Measurements from ENCODE around the gene TSGA10IP. TPM values are rescaled to one million over a fixed set of nuclear protein-coding genes. Genes with fewer than 3 reads are reported as not detected.
A peak's percentile ranks its signal among the peaks of the same experiment; 100 is the strongest.

The TSGA10IP gene
- polyA plus RNA-seq, 1 donor (not counting 4 experiments of a cell fraction or from before 2014, with no cell fraction given), result not detected

GRCh38 chr11:65916391-65916790, 28.9 kb upstream of the TSGA10IP start:
- no peaks in the 10 kb centered on the region for H3K9me3 ChIP-seq (ENCODE audit: control insufficient read depth, low read depth, low read length)
- peaks cover 74% of the 10 kb centered on the region for H3K4me1 ChIP-seq (ENCODE audit: control insufficient read depth, extremely low read depth, insufficient read depth, low read length)
- H3K79me2 ChIP-seq (ENCODE audit: control insufficient read depth, insufficient read depth, low read length), result peaks cover 47% of the 10 kb centered on the region
- H3K4me2 ChIP-seq (ENCODE audit: control insufficient read depth, extremely low read depth, insufficient read depth, low read depth, low read length), result peak overlapping the region; percentile 73
- dilution Hi-C loops (cut with MboI; ENCODE audit: extremely low pct_ligation_motif_present, low sequenced_read_pairs), result no loop called here
- H3K36me3 ChIP-seq (ENCODE audit: control insufficient read depth in 2 of 2, extremely low read depth in 1 of 2, insufficient read depth in 2 of 2, low read length in 2 of 2), result peaks cover 4 to 5% of the 10 kb centered on the region in 2 experiments
- no peaks in the 10 kb centered on the region for H3K9me1 ChIP-seq (ENCODE audit: control insufficient read depth, extremely low read depth, insufficient read depth, low read length)
- FAIRE-seq (peak; percentile 46), DNase-seq (ENCODE audit: low read depth, low spot score) (no peak)
- H3K27ac ChIP-seq (ENCODE audit: control insufficient read depth, insufficient read depth, low read length), result peak overlapping the region; percentile 95
- H4K20me1 ChIP-seq (ENCODE audit: control insufficient read depth, extremely low read depth, insufficient read depth, low read length), result no peaks in the 10 kb centered on the region
- peak overlapping the region in 2 of 3 experiments; percentile 26 to 66 for H3K4me3 ChIP-seq (ENCODE audit: control insufficient read depth in 2 of 3, extremely low read depth in 1 of 3, insufficient read depth in 2 of 3, low read depth in 1 of 3, low read length in 3 of 3)
- no peak for TF ChIP-seq EZH2 (IDR thresholded peaks at IDR 0.05; ENCODE audit: low read length)
- TF ChIP-seq CTCF (optimal IDR thresholded peaks at IDR 0.05 in 1 of 3, IDR thresholded peaks at IDR 0.05 in 1 of 3, conservative IDR thresholded peaks at IDR 0.05 in 1 of 3; ENCODE audit: extremely low read depth in 1 of 3, insufficient read depth in 2 of 3, low read length in 3 of 3), result no peak
- no peak overlapping the region for H2AFZ ChIP-seq (ENCODE audit: control insufficient read depth, low read length)
- no peaks in the 10 kb centered on the region for H3K27me3 ChIP-seq (ENCODE audit: control insufficient read depth, extremely low read depth, insufficient read depth, low read length)
- H3K9ac ChIP-seq (ENCODE audit: control insufficient read depth, extremely low read depth, insufficient read depth, low read length), result peak overlapping the region; percentile 91

DNA sequence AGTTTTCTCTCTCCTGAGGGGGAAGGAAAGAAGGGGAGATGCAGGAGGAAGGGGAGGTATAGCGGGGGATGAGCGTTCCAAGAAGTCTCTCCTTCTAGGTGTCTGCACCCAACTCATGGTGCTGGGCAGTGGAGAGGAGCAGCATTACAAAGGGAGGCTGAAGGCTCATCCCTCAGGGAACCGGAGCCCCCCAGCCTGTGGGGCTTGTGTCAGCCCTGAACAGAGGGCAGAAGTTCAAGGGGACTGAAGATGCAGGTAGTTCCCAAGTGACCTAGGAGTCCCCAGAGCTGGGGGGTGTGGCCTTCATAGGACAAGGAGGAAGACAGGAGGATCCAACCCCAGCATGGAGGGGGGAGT, 28.2 kb upstream of the TSGA10IP start:
- peak overlapping the region; percentile 73 for H3K4me2 ChIP-seq (ENCODE audit: control insufficient read depth, extremely low read depth, insufficient read depth, low read depth, low read length)
- no peaks in the 10 kb centered on the region for H3K9me3 ChIP-seq (ENCODE audit: control insufficient read depth, low read depth, low read length)
- no peaks in the 10 kb centered on the region for H3K27me3 ChIP-seq (ENCODE audit: control insufficient read depth, extremely low read depth, insufficient read depth, low read length)
- FAIRE-seq (no peak), DNase-seq (ENCODE audit: low read depth, low spot score) (no peak)
- H3K27ac ChIP-seq (ENCODE audit: control insufficient read depth, insufficient read depth, low read length), result peak overlapping the region; percentile 95
- H3K79me2 ChIP-seq (ENCODE audit: control insufficient read depth, insufficient read depth, low read length), result peaks cover 47% of the 10 kb centered on the region
- H3K9me1 ChIP-seq (ENCODE audit: control insufficient read depth, extremely low read depth, insufficient read depth, low read length), result no peaks in the 10 kb centered on the region
- peak overlapping the region; percentile 91 for H3K9ac ChIP-seq (ENCODE audit: control insufficient read depth, extremely low read depth, insufficient read depth, low read length)
- no peaks in the 10 kb centered on the region for H4K20me1 ChIP-seq (ENCODE audit: control insufficient read depth, extremely low read depth, insufficient read depth, low read length)
- H3K36me3 ChIP-seq (ENCODE audit: control insufficient read depth in 2 of 2, extremely low read depth in 1 of 2, insufficient read depth in 2 of 2, low read length in 2 of 2), result peaks cover 6 to 8% of the 10 kb centered on the region in 2 experiments
- dilution Hi-C loops (cut with MboI; ENCODE audit: extremely low pct_ligation_motif_present, low sequenced_read_pairs), result no loop called here
- H2AFZ ChIP-seq (ENCODE audit: control insufficient read depth, low read length), result no peak overlapping the region
- peaks cover 70% of the 10 kb centered on the region for H3K4me1 ChIP-seq (ENCODE audit: control insufficient read depth, extremely low read depth, insufficient read depth, low read length)
- TF ChIP-seq CTCF (optimal IDR thresholded peaks at IDR 0.05 in 1 of 3, IDR thresholded peaks at IDR 0.05 in 1 of 3, conservative IDR thresholded peaks at IDR 0.05 in 1 of 3; ENCODE audit: extremely low read depth in 1 of 3, insufficient read depth in 2 of 3, low read length in 3 of 3) (no peak), EZH2 (IDR thresholded peaks at IDR 0.05; ENCODE audit: low read length) (no peak)
- H3K4me3 ChIP-seq (ENCODE audit: control insufficient read depth in 2 of 3, extremely low read depth in 1 of 3, insufficient read depth in 2 of 3, low read depth in 1 of 3, low read length in 3 of 3), result peak overlapping the region in 1 of 3 experiments; percentile 66

Data from keratinocyte (primary cell).